Measurements from ENCODE around the gene EHF.

- no peak for TF ChIP-seq CTCF (conservative IDR thresholded peaks at IDR 0.05; ENCODE audit: low read depth, low read length)
- no peak for TF ChIP-seq EZH2 (IDR thresholded peaks at IDR 0.05; ENCODE audit: low read length, unreplicated experiment)
Measured at GRCh38 chr11:34634694-34635062, 13.8 kb downstream of the EHF start.
